Gastroesophageal sphincter (tissue), 4 donors: ENCODE data around the gene FDX1. TPM values are rescaled to one million over a fixed set of nuclear protein-coding genes. Genes with fewer than 3 reads are reported as not detected.

Experiments
- ATAC-seq: fragments of 150-250 bp; one replicate; pipeline ENCODE4 v1.9.1; 2016; ENCODE audit warnings: mild to moderate bottlenecking, moderate library complexity
- H3K27ac ChIP-seq, 4 donors: fragments of 200-600 bp; sonication (generic) in 3 of 4; 1 replicate in 3 of 4; 2 replicates in 1 of 4; pipeline ENCODE4 v1.5.1; 2016 to 2019
- H3K27me3 ChIP-seq: fragments of 200-600 bp; sonication (generic); one replicate; pipeline ENCODE4 v1.5.1; 2019
- H3K36me3 ChIP-seq, 2 donors: fragments of 200-600 bp; sonication (generic); one replicate each; pipeline ENCODE4 v1.5.1; 2019; ENCODE audit warnings: control low read depth in 1 of 2
- H3K4me1 ChIP-seq, 3 donors: fragments of 200-600 bp; sonication (generic); 1 replicate in 2 of 3; 2 replicates in 1 of 3; pipeline ENCODE4 v1.5.1; 2016 to 2019; ENCODE audit warnings: control low read depth in 2 of 3
- H3K4me3 ChIP-seq, 2 donors: fragments of 200-600 bp; sonication (generic); one replicate each; pipeline ENCODE4 v1.5.1; 2019; ENCODE audit warnings: mild to moderate bottlenecking in 1 of 2, moderate library complexity in 1 of 2
- H3K9me3 ChIP-seq, 3 donors: fragments of 200-600 bp; sonication (generic); one replicate each; pipeline ENCODE4 v1.5.1; 2017 to 2019; ENCODE audit warnings: control low read depth in 2 of 3
- CTCF ChIP-seq, 4 experiments: fragments of 200-600 bp in 2 of 4; fragments of 450-650 bp in 2 of 4; sonication (generic) in 1 of 4; IDR thresholded peaks; one replicate each; pipeline ENCODE4 v1.5.1; 2017 to 2019; ENCODE audit warnings: antibody characterized with exemption in 4 of 4, mild to moderate bottlenecking in 2 of 4, moderate library complexity in 2 of 4
- EP300 ChIP-seq: sonication (generic); formaldehyde crosslinking; IDR thresholded peaks from one replicate; pipeline ENCODE4 v1.6.1; 2017; ENCODE audit warnings: antibody characterized with exemption, mild to moderate bottlenecking
- POLR2A ChIP-seq, 2 donors: fragments of 450-650 bp; IDR thresholded peaks; one replicate each; pipeline ENCODE4 v1.6.1; 2017; ENCODE audit warnings: antibody characterized with exemption in 2 of 2, mild to moderate bottlenecking in 2 of 2, moderate library complexity in 1 of 2
- POLR2AphosphoS5 ChIP-seq: sonication (generic); formaldehyde crosslinking; IDR thresholded peaks from one replicate; pipeline ENCODE4 v1.6.1; 2017; ENCODE audit warnings: antibody characterized with exemption
- WGBS, 2 donors: methylation state at CpG; one replicate each; pipeline ENCODE4 v1.1.5; 2018; ENCODE audit warnings: low coverage in 1 of 2; 5-methylcytosine and 5-hydroxymethylcytosine counted together
- total RNA-seq, 4 donors: library from RNA; depleted of rRNA; stranded (reverse); fragments of >200 nt; gene quantifications; one replicate each; pipeline ENCODE4 v1.1.0, GENCODE V29; 2016

FDX1 gene
- total RNA-seq, 4 donors from 2014 or later = 13.7 to 17.5 (median 14.7) TPM

- no peak for ATAC-seq
- H3K4me3 ChIP-seq = no peak overlapping the region
- WGBS, 2 donors = 54 to 75% methylated on average over 5 to 7 of the region's 7 CpGs
- no peak overlapping the region for H3K27ac ChIP-seq
- peaks cover 0 to 11% of the 10 kb centered on the region in 2 donors for H3K36me3 ChIP-seq
- H3K9me3 ChIP-seq = no peaks in the 10 kb centered on the region
- no peak for TF ChIP-seq POLR2A (IDR thresholded peaks at IDR 0.05)
- TF ChIP-seq CTCF (IDR thresholded peaks at IDR 0.05) = no peak
- TF ChIP-seq POLR2AphosphoS5 = no peak
- TF ChIP-seq EP300 = no peak
- peaks cover 0 to 70% (median 7%) of the 10 kb centered on the region in 3 donors for H3K4me1 ChIP-seq
- no peaks in the 10 kb centered on the region for H3K27me3 ChIP-seq
These were observed 3.1 kb downstream of the FDX1 start for GRCh38 chr11:110432713-110433392.

- H3K9me3 ChIP-seq = no peaks in the 10 kb centered on the region
- TF ChIP-seq CTCF (IDR thresholded peaks at IDR 0.05) (peak; percentile 57 to 65 (median 60)), EP300 (no peak)
- peaks cover 0 to 19% of the 10 kb centered on the region in 2 donors for H3K36me3 ChIP-seq
- no peaks in the 10 kb centered on the region for H3K27me3 ChIP-seq
- no peak overlapping the region for H3K4me3 ChIP-seq
- no peak for ATAC-seq
- H3K4me1 ChIP-seq = peaks cover 0 to 70% (median 7%) of the 10 kb centered on the region in 3 donors
- H3K27ac ChIP-seq = no peak overlapping the region
- WGBS, 2 donors = 53 to 55% methylated on average over 5 of the region's 5 CpGs
These were observed 3.9 kb downstream of the FDX1 start for GRCh38 chr11:110433393-110434333.

GRCh38 chr11:110434952-110435779 lies 5.4 kb downstream of the FDX1 start:
- ATAC-seq = no peak
- peaks cover 0 to 64% (median 7%) of the 10 kb centered on the region in 3 donors for H3K4me1 ChIP-seq
- no peaks in the 10 kb centered on the region for H3K27me3 ChIP-seq
- H3K4me3 ChIP-seq = no peak overlapping the region
- no peak overlapping the region for H3K27ac ChIP-seq
- 85 to 92% methylated on average over 3 to 7 of the region's 8 CpGs for WGBS, 2 donors
- peaks cover 0 to 25% of the 10 kb centered on the region in 2 donors for H3K36me3 ChIP-seq
- H3K9me3 ChIP-seq = no peaks in the 10 kb centered on the region
- TF ChIP-seq POLR2AphosphoS5 (no peak), CTCF (IDR thresholded peaks at IDR 0.05) (peak in 1 of 4 experiments; percentile 14)

- Histone ChIP-seq H3K36me3 (peaks cover 0 to 33% of the 10 kb centered on the region in 2 donors), H3K27me3 (no peaks in the 10 kb centered on the region), H3K4me1 (peaks cover 0 to 57% (median 7%) of the 10 kb centered on the region in 3 donors), H3K27ac (no peak overlapping the region), H3K4me3 (no peak overlapping the region), H3K9me3 (no peaks in the 10 kb centered on the region)
- WGBS, 2 donors = 34 to 40% methylated on average over 5 to 6 of the region's 8 CpGs
- TF ChIP-seq POLR2A (IDR thresholded peaks at IDR 0.05) (no peak), EP300 (no peak), CTCF (IDR thresholded peaks at IDR 0.05) (no peak), POLR2AphosphoS5 (no peak)
- ATAC-seq = no peak
These were observed 6.3 kb downstream of the FDX1 start for GRCh38 chr11:110435780-110436717.
